Stimulated activated CD4-positive, alpha-beta T cell treated with anti-CD3 and anti-CD28 coated beads, Interleukin-15, amount 100 ng/mL, for 24 hours (primary cell): ENCODE results near the gene MYCBP2.
"Not testable (repeated sequence)": the region's sequence is repeated elsewhere in the genome, so short reads cannot be mapped to it uniquely, and the experiment has no call there.

Experiments used
- DNase-seq: peaks from one replicate; pipeline ENCODE4 v3.0.0-alpha.2; 2020

The MYCBP2 gene

GRCh38 chr13:77026861-77027621 lies 299.9 kb downstream of the MYCBP2 start, which contains the start of gene FBXL3:
TSS of gene FBXL3 (minus strand) at chr13:77027159. CDS start at chr13:77021860, 5,299 bp downstream.
- peak; percentile 85 for DNase-seq

- DNase-seq = peak; percentile 84
Measured at GRCh38 chr13:77026255-77026860, 300.5 kb downstream of the MYCBP2 start.

GRCh38 chr13:77022341-77022740 lies 304.6 kb downstream of the MYCBP2 start:
- no peak for DNase-seq

DNA sequence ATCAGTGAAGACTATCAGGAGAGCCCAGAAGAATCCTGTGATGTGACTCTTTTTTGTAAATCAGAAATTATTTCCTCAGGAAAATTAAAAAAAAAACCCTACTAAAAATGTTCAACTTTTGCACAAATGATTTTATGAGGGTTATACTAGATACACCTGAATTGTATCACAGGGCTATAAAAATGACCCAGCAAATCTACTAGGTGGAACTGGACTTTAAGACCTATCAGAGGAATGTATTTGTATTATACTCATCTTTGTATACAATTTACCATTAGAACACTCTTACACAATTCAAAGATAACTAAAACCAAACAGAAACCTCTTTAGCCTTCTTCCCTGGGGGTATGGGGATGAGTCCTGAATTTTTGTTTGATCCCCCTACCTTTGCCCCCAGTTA lies 307.1 kb downstream of the MYCBP2 start:
- DNase-seq = no peak

GRCh38 chr13:77016888-77017623 lies 309.8 kb downstream of the MYCBP2 start:
- no peak for DNase-seq

DNA sequence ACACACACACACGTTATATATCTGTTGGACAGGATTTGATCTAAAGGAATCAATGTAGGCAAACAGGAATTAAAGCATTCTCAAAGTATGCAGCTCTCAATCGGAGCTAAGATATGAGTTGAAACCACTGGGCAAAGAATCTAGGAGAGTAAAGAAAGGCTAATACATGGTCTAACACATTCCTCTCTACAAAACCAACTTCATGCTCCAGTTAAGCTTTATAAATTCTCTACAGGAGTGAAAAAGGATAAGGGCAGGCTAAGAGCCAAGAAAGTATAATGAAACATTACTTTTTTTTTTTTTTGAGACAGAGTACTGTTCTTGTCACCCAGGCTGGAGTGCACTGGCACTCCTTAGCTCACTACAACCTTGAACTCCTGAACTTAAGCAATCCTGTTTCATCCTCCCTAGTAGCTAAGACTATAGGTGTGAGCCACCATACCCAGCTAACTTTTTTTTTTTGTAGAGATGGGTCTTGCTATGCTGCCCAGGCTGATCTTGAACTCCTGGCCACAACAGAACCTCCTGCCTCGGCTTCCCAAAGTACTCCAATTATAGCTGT lies 310.6 kb downstream of the MYCBP2 start:
- no peak for DNase-seq

DNA sequence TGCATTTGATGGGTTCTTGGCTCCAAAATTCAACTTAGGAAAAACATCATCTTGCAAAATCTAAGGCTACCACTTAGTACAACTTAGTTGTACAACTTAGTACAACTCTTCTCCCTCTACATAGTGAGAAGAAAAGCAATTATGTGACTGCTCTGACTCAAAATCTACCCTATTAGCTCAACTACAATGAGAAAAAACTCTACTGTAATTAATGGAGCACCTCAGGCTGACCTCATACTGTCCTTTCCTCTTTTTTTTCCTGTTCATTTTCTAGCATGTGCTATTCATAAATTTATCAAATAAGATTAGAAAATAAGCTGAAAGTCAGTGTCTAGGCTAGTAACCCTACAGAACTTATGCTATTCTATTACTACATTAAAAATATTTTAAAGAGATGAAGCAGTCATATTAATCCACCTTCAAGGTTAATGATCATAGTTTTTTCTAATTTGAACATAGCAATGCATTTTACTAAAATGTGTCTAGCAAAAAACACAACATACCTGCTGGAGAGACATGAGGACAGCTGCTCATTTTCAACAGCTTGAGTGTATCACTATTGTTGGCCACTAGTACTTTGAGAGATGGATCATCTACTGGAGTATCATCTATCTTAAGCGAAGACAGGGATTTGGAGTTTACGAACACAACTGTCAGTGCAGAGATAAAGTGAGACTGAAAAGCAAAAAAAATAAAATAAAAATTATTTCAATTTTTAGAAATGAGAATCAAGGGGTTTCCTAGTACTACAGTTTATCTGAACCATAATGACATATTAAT lies 311.8 kb downstream of the MYCBP2 start:
- no peak for DNase-seq

DNA sequence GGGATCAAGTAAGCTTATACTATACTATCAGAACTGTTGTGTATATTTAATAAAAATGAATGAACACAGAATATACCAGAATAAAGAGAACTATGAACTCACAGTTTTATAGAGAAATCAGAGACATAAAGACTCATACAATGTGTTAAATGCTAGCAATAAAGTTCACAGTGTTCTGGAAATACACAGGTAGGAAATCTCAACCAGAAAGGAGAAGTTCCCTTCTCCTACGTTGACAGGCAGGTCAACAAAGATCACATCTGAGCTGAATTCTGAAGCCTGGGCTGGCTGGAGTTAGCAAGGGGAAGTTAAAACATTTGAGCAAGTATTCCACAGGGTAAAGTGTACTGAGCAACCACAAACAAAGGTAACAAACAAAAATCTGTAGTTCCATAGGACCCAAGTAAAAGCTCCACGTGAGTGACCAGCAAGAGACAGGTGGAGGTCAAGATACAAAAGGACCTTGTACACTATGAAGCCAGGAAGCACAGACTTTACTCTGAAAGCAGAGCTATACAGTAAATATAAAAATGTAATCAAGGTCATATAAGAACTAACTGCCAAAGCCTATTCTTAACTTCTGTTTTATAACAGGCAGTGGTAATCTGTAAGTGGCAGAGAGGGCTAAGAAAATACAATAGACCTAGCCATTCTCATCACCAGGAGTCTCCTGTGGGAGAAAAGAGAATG lies 312.9 kb downstream of the MYCBP2 start:
- DNase-seq = no peak

- not testable (repeated sequence) for DNase-seq
Measured at GRCh38 chr13:77009719-77010118, 317.2 kb downstream of the MYCBP2 start.

DNA sequence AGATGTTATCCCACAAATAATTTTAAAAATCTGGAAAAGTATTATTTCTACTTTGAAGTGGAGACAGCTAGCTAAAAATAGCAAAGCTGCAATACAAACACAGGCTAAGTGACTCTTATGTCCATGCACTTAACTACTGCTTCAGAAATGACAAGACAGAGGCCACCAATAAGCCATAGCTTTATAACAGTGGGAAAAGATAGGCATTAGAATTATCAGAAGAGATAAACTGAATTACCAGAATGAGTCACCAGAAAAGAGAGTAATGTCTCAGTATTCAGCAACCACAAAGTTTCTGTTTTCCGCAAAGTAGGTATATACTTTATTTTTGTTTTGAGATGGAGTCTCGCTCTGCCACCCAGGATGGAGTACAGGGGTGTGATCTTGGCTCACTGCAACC lies 317.9 kb downstream of the MYCBP2 start:
- peak; percentile 19 for DNase-seq

- DNase-seq = not testable (repeated sequence)
Measured at GRCh38 chr13:77008337-77008736, 318.6 kb downstream of the MYCBP2 start.

- DNase-seq = no peak
Measured at GRCh38 chr13:77002590-77003190, 324.2 kb downstream of the MYCBP2 start.

DNA sequence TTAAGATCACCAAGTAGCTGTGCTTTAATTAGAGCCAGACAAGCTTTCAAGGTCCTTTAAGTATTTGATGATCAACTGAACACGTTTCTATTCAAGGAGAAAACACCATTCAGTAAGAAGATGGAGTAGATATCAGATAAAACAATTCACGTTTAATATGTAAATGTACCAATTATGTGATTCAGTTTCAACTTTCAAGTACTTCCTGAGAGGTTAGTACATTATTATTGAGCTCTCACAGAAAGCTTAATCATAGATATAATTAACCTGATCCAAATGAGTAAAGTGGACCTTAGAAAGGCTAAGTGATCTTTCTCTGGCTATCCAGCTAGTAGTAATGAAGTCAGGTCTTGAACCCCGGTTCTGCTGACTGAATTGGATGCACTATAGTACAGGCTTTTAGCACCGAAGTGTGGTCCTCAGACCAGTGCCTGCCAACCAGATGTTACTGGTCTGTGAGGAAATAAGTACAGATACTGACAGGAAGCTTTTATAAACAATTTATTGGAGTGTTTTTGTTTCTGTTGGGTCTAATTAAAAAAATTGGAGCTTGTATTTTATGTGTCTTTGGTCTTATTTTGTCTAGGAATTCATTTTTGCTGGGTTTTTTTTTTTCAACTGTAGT lies 324.8 kb downstream of the MYCBP2 start:
- DNase-seq = no peak

DNA sequence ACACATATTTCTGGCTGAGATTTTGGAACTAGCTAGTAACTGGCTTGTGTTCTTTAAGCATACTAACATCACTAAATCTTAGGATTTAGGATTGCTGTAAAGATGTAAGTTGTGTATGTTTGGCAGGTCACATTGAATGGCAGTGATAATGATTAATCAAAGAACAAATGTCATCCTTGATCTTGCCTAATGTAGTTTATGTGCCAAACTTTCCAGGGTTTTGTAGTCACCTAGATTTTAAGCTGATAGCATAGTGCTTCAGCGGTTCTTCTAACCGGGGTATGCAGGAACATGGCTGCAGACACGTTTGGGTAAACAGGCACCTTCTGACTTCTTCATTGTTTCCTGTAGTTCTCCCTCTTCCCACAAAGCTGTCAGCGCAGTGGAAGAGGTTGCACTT lies 325.4 kb downstream of the MYCBP2 start:
- no peak for DNase-seq

DNA sequence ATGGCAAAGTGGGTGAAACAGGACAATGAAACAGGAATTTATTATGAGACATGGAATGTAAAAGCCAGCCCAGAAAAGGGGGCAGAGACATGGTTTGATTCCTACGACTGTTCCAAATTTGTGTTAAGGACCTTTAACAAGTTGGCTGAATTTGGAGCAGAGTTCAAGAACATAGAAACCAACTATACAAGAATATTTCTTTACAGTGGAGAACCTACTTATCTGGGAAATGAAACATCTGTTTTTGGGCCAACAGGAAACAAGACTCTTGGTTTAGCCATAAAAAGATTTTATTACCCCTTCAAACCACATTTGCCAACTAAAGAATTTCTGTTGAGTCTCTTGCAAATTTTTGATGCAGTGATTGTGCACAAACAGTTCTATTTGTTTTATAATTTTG lies 326.4 kb downstream of the MYCBP2 start:
- DNase-seq = no peak
